ENCODE data around the gene DCPS.

Gene DCPS

DNA sequence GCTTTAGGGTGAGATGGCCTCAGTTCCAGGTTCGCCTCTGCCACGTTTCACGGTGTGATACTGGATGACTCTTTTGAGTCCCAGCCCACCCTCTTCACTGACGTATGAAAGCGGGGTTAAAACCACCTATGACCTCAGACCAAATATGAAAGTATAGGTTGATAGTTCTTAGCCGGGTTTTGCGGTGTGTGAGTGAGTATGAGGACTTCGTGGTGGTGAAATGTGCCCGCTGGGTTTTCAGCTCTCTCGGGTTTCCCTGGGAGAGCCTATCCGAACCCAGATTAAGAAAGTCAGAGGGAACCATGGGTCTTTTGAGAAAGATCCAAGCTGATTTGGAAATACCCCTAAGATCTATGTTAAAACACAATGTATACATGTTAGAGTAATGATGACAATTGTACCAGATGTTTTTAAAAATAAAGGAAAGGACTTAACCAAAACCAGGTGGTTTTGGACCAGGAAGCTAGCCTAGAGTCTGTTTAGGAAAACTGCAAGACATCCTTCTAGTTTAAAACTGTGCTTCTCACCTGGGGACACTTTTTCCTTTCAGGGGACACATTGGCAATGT is 25.9 kb downstream of the DCPS start:
- H3K9ac ChIP-seq (ENCODE audit: low read depth, low read length), result no peak overlapping the region
- no peaks in the 10 kb centered on the region for H3K36me3 ChIP-seq (ENCODE audit: control insufficient read depth, insufficient read depth, low read length)
- no peak overlapping the region for H3K4me3 ChIP-seq (ENCODE audit: low read depth, low read length)

DNA sequence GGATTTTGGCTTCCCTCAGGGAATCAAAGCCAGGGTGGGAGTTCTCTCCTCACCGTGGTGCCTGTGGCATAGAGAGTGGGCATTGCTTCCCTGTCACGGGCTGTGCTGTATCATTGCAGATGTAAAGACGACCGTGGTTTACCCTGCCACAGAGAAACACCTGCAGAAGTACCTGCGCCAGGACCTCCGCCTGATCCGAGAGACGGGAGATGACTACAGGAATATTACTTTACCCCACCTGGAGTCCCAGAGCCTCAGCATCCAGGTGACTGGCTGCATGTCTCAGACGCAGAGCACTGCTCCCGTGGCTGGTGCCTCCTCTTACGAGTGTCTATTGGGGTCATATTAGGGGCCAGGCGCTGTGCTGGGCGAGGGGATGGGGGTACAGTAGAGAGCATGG is 27.4 kb downstream of the DCPS start:
- H3K27me3 ChIP-seq (ENCODE audit: control insufficient read depth, insufficient read depth, low read length), result no peaks in the 10 kb centered on the region

More for the DNA sequence above, 25.9 kb downstream of the DCPS start:
- no peaks in the 10 kb centered on the region for H3K27me3 ChIP-seq (ENCODE audit: control insufficient read depth, insufficient read depth, low read length)
- no peaks in the 10 kb centered on the region for H3K9me3 ChIP-seq (ENCODE audit: control insufficient read depth, insufficient read depth, low read length)
- no peaks in the 10 kb centered on the region for H3K4me1 ChIP-seq (ENCODE audit: control insufficient read depth, insufficient read depth, low read length)

DNA sequence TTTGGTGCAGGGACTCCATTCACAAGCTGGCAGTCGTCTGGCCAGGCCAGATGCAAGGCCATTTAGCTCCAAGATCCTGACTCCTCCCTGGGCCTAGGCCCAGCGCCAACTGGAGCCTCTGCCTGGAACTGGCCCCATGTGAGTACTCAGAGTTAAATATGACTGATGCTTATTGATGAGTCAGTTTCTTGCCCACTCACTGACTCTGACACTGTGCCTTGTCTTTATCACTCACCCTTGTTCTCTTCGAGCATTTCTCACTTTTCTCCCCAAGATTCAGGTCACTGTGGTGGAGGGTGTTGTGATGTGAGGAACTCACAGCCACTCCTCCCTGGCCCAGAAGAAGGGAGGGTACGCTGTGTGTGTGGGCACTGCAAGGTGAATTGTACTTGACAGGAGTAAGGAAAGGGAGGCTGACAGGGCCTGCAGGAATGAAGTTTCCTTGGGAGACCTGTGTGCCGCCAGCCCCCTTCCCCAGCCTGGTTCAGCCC is 28.4 kb downstream of the DCPS start:
- no peaks in the 10 kb centered on the region for H3K4me1 ChIP-seq (ENCODE audit: control insufficient read depth, insufficient read depth, low read length)
- no peaks in the 10 kb centered on the region for H3K9me3 ChIP-seq (ENCODE audit: control insufficient read depth, insufficient read depth, low read length)
- no peak overlapping the region for H3K9ac ChIP-seq (ENCODE audit: low read depth, low read length)
- no peak overlapping the region for H3K4me3 ChIP-seq (ENCODE audit: low read depth, low read length)
- H3K36me3 ChIP-seq (ENCODE audit: control insufficient read depth, insufficient read depth, low read length), result no peaks in the 10 kb centered on the region
- H3K27me3 ChIP-seq (ENCODE audit: control insufficient read depth, insufficient read depth, low read length), result no peaks in the 10 kb centered on the region

More for the DNA sequence above, 27.4 kb downstream of the DCPS start:
- Histone ChIP-seq H3K9ac (ENCODE audit: low read depth, low read length) (no peak overlapping the region), H3K4me1 (ENCODE audit: control insufficient read depth, insufficient read depth, low read length) (no peaks in the 10 kb centered on the region), H3K36me3 (ENCODE audit: control insufficient read depth, insufficient read depth, low read length) (no peaks in the 10 kb centered on the region), H3K4me3 (ENCODE audit: low read depth, low read length) (no peak overlapping the region), H3K9me3 (ENCODE audit: control insufficient read depth, insufficient read depth, low read length) (no peaks in the 10 kb centered on the region)

DNA sequence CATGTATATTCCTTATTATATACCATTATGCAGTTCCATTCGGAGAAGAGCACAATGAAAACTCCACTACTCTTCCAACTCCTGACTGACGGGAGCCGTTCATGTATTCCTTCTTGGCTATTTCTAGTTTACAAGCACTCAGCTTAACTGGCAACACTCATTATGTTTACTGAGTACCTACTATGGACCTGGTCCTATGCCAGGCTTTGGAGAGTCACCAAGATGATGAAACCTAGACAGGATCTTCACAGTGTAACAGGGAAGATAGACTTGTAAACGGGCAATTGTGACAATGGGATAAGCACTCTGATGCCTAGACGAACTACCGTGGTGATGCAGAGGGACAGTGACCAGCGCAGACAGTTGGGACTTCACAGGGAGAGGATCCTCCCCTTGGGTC is 29.3 kb downstream of the DCPS start:
- Histone ChIP-seq H3K27me3 (ENCODE audit: control insufficient read depth, insufficient read depth, low read length) (no peaks in the 10 kb centered on the region), H3K9me3 (ENCODE audit: control insufficient read depth, insufficient read depth, low read length) (no peaks in the 10 kb centered on the region), H3K9ac (ENCODE audit: low read depth, low read length) (no peak overlapping the region), H3K36me3 (ENCODE audit: control insufficient read depth, insufficient read depth, low read length) (no peaks in the 10 kb centered on the region), H3K4me1 (ENCODE audit: control insufficient read depth, insufficient read depth, low read length) (no peaks in the 10 kb centered on the region), H3K4me3 (ENCODE audit: low read depth, low read length) (no peak overlapping the region)

DNA sequence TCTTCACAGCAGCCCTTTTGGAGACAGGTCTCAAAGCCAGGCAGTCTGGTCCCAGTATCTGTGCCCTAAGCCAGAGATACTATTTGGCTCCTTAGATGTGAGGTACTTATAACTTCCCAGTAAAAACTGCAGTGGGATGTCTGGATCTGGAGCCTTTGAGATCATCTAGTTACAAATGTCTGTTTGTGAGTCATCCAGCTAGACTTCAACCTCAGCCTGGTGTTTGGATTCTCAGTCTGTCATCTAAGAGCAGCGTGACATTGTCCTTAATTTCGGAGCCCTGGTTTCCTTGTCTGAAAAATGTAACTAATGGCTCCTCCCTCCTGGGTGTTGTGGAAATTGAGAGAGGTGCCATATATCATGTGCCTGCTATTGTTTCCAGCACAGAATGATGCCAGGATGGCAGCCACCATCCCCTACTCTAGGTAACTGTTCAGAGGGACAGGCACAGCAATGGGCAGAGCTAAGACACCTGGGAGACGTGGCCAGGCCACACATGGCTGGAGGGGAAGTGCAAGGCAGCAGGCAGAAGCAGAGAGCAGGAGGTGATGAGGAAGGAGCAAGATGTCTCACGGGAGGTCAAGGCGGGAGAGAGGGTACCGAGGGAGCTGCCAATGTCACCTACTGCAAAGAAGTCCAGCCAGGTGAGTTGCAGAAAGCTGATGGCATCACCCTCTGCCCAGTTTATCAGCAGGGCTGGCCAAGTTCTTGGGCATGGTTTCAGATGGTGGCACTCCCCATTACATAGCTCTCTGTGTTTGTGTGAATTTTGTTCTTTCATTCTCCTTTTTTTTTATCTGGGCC is 31.0 kb downstream of the DCPS start:
- no peak overlapping the region for H3K9ac ChIP-seq (ENCODE audit: low read depth, low read length)
- peaks cover 6% of the 10 kb centered on the region for H3K36me3 ChIP-seq (ENCODE audit: control insufficient read depth, insufficient read depth, low read length)
- no peak overlapping the region for H3K4me3 ChIP-seq (ENCODE audit: low read depth, low read length)

DNA sequence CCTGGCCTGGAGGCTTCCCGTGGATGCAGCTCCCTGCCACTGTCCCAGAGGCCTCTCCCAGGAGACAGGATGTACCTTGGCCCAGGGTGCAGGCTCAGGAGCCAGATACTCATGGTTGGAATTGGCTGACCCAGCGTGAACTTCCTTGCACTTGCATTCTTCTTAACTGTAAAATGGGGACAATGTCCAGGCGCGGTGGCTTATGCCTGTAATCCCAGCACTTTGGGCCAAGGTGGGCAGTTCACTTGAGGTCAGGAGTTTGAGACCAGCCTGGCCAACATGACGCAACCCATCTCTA is 31.6 kb downstream of the DCPS start:
- peaks cover 6% of the 10 kb centered on the region for H3K36me3 ChIP-seq (ENCODE audit: control insufficient read depth, insufficient read depth, low read length)
- H3K4me1 ChIP-seq (ENCODE audit: control insufficient read depth, insufficient read depth, low read length), result no peaks in the 10 kb centered on the region

More for the DNA sequence above, 31.0 kb downstream of the DCPS start:
- H3K4me1 ChIP-seq (ENCODE audit: control insufficient read depth, insufficient read depth, low read length), result no peaks in the 10 kb centered on the region
- H3K27me3 ChIP-seq (ENCODE audit: control insufficient read depth, insufficient read depth, low read length), result no peaks in the 10 kb centered on the region
- H3K9me3 ChIP-seq (ENCODE audit: control insufficient read depth, insufficient read depth, low read length), result no peaks in the 10 kb centered on the region

DNA sequence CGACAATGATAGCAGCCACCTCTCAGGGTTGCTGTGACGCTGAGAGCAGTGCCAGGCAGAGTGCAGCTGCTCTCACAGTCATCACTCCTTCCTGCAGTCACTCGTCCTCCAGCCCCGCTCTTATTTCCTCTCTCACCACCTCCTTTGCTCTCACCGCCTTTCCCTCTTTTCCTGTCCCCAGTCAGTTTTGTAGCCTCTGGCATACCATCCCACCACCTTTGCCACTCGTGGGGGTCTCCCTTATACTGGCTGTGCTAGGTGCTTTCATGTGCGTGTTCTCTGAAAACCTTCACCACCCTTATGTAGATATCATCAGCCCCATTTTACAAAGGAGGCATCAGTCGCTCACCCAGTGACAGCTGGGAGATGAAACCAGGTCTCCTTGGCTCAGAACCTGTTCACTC is 32.3 kb downstream of the DCPS start:
- Histone ChIP-seq H3K4me3 (ENCODE audit: low read depth, low read length) (no peak overlapping the region), H3K9ac (ENCODE audit: low read depth, low read length) (no peak overlapping the region)

More for the DNA sequence above, 31.6 kb downstream of the DCPS start:
- Histone ChIP-seq H3K4me3 (ENCODE audit: low read depth, low read length) (no peak overlapping the region), H3K27me3 (ENCODE audit: control insufficient read depth, insufficient read depth, low read length) (no peaks in the 10 kb centered on the region), H3K9ac (ENCODE audit: low read depth, low read length) (no peak overlapping the region), H3K9me3 (ENCODE audit: control insufficient read depth, insufficient read depth, low read length) (no peaks in the 10 kb centered on the region)

DNA sequence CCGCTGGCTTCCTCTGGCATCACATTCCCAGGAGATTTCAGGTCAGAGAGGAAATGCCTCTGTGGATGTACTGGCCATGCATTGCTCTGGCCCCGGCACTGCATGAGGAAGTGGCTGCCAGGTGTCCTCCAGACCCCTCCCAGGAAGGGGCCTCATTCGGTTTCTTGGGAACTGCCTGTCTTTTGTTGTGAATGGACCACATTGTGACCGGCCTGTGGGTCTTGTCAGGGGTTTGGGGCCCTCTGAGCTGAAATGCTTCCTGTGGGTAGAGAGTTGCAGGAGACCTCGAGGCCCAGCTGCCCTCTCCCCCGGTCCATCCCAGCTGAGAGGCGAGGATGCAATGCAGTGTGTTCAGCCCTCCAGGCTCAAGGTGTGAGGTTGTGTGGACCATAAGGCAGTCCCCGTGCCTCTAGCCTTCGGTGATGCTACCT is 32.8 kb downstream of the DCPS start:
- H3K9me3 ChIP-seq (ENCODE audit: control insufficient read depth, insufficient read depth, low read length), result no peaks in the 10 kb centered on the region
- H3K9ac ChIP-seq (ENCODE audit: low read depth, low read length), result no peak overlapping the region
- no peaks in the 10 kb centered on the region for H3K27me3 ChIP-seq (ENCODE audit: control insufficient read depth, insufficient read depth, low read length)
- no peaks in the 10 kb centered on the region for H3K4me1 ChIP-seq (ENCODE audit: control insufficient read depth, insufficient read depth, low read length)
- H3K36me3 ChIP-seq (ENCODE audit: control insufficient read depth, insufficient read depth, low read length), result peaks cover 6% of the 10 kb centered on the region
- H3K4me3 ChIP-seq (ENCODE audit: low read depth, low read length), result no peak overlapping the region

More for the DNA sequence above, 32.3 kb downstream of the DCPS start:
- no peaks in the 10 kb centered on the region for H3K4me1 ChIP-seq (ENCODE audit: control insufficient read depth, insufficient read depth, low read length)
- H3K27me3 ChIP-seq (ENCODE audit: control insufficient read depth, insufficient read depth, low read length), result no peaks in the 10 kb centered on the region
- H3K9me3 ChIP-seq (ENCODE audit: control insufficient read depth, insufficient read depth, low read length), result no peaks in the 10 kb centered on the region
- peaks cover 6% of the 10 kb centered on the region for H3K36me3 ChIP-seq (ENCODE audit: control insufficient read depth, insufficient read depth, low read length)

DNA sequence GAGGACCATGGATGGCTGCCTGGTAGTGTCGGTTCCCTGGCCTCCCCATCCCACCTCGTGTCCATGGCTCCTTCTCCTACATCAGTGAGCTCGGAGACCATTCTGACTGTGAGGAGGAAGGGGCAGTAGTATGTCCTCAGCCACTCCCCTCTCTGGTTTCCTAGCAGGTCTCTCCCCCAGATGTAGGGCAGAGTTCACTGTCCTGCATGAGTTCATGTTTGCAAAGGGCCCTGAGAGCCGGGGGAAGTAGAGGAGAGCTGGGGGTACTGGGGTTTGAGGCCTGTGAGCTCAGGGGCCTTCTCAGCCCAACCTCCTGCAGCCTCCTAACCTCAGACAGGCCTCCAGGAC is 33.2 kb downstream of the DCPS start:
- no peak overlapping the region for H3K4me3 ChIP-seq (ENCODE audit: low read depth, low read length)
- no peak overlapping the region for H3K9ac ChIP-seq (ENCODE audit: low read depth, low read length)
- no peaks in the 10 kb centered on the region for H3K9me3 ChIP-seq (ENCODE audit: control insufficient read depth, insufficient read depth, low read length)
- H3K4me1 ChIP-seq (ENCODE audit: control insufficient read depth, insufficient read depth, low read length), result no peaks in the 10 kb centered on the region
- H3K27me3 ChIP-seq (ENCODE audit: control insufficient read depth, insufficient read depth, low read length), result no peaks in the 10 kb centered on the region
- peaks cover 6% of the 10 kb centered on the region for H3K36me3 ChIP-seq (ENCODE audit: control insufficient read depth, insufficient read depth, low read length)

DNA sequence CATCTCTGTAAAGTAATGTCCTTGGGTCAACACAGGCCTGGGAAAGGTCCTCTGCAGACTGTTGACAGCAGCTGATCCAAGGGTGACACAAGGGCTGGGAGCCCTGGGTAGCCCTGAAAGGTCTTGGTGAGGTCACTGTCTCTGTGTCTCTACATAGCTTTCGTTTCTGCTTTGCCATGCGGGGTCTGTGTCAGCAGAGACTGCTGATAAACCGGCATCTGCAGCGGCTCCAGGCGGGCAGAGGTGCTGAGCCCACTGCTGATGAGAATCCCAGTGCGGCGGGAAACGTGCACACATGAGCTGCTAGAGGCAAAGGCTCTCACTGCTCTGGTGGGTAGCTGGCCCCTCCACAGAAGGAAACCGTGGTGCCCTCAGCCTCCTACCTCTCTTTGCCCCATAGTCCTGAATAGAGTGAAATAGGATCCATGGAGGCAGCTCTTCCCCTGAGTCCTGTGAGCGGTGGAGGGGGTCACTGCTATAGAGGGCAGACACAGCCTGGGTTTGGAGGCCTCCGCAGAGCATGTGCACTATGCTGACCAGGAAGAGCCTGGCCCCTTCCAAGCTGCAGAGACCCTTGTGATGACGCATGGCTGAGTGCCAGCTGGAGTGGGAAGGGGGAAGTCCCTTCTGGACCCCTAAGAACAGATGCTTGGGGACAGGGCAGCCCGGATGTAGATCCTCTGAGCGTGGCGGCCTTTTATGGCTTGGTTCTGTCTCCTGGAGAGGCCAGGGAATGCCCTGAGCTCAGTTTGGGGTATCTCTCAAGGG is 33.8 kb downstream of the DCPS start:
- Histone ChIP-seq H3K9ac (ENCODE audit: low read depth, low read length) (no peak overlapping the region), H3K36me3 (ENCODE audit: control insufficient read depth, insufficient read depth, low read length) (peaks cover 6% of the 10 kb centered on the region), H3K4me3 (ENCODE audit: low read depth, low read length) (no peak overlapping the region), H3K27me3 (ENCODE audit: control insufficient read depth, insufficient read depth, low read length) (no peaks in the 10 kb centered on the region), H3K9me3 (ENCODE audit: control insufficient read depth, insufficient read depth, low read length) (no peaks in the 10 kb centered on the region), H3K4me1 (ENCODE audit: control insufficient read depth, insufficient read depth, low read length) (no peaks in the 10 kb centered on the region)

DNA sequence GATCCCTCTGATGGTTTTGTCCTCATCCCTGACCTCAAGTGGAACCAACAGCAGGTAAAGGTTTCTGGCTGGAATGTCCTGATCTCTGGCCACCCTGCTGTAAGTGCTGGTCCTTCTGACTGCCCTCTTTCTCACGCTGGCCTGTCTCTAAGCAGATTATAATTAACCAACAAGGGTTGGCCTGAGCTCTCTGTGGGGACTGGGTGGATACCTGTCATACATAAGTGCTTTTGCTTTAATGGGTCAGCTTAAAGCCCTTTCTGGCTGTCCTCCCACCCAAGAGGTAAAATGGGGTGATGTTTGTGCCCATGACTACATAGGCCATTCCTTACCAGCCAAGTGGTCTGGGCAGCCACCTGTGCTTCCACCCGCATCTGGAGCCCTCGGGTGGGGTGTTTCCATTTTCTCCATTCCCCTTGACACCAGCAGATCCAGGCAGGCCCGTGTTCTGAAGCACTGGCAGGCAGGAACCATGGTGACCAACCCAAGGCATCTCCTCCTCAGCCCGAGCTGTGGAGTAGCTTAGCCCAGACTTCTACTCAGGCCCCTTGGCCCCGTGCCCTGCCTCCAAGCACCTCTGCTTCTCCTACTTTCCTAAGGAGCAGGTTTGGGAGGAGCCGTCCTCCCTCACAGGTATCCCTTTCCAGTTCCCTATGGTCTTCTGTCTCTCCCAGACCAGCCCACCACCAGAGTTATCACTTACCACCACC is 34.6 kb downstream of the DCPS start:
- no peaks in the 10 kb centered on the region for H3K4me1 ChIP-seq (ENCODE audit: control insufficient read depth, insufficient read depth, low read length)
- no peak overlapping the region for H3K9ac ChIP-seq (ENCODE audit: low read depth, low read length)

More for the DNA sequence above, 34.6 kb downstream of the DCPS start:
- no peaks in the 10 kb centered on the region for H3K9me3 ChIP-seq (ENCODE audit: control insufficient read depth, insufficient read depth, low read length)
- no peak overlapping the region for H3K4me3 ChIP-seq (ENCODE audit: low read depth, low read length)
- no peaks in the 10 kb centered on the region for H3K27me3 ChIP-seq (ENCODE audit: control insufficient read depth, insufficient read depth, low read length)
- peaks cover 11% of the 10 kb centered on the region for H3K36me3 ChIP-seq (ENCODE audit: control insufficient read depth, insufficient read depth, low read length)

Data from iPS-15b (cell line).